Measurements from ENCODE around the gene DGUOK. TPM values are rescaled to one million over a fixed set of nuclear protein-coding genes. Genes with fewer than 3 reads are reported as not detected.

Gene DGUOK
- total RNA-seq, 1 experiment from 2014 or later: 78.5 TPM

GRCh38 chr2:74001781-74002504, 75.3 kb downstream of the DGUOK start:
- Histone ChIP-seq H3K4me3 (ENCODE audit: low read depth in 2 of 2, low read length in 2 of 2) (peak overlapping the region; percentile 48 to 72), H3K36me3 (ENCODE audit: control insufficient read depth, insufficient read depth, low read length) (no peaks in the 10 kb centered on the region), H3K27ac (ENCODE audit: low read length) (peak overlapping the region; percentile 18; the same call in 1 of the 2 replicates), H3K27me3 (ENCODE audit: control insufficient read depth, insufficient read depth, low read length) (no peaks in the 10 kb centered on the region), H3K4me1 (ENCODE audit: control insufficient read depth, insufficient read depth, low read length) (peaks cover 27% of the 10 kb centered on the region), H3K9me3 (ENCODE audit: control insufficient read depth, insufficient read depth, low read depth, low read length) (no peaks in the 10 kb centered on the region)
- CTCF ChIA-PET: interaction anchor here (1.3 kb wide), 1 partner anchor 15 kb away, joined by 3 read pairs; no protein-coding TSS in a partner anchor
- no TSS peak for BruUV-seq (replicated peaks)
- POLR2A ChIA-PET: interaction anchor here (0.6 kb wide), 1 partner anchor 49 kb away, joined by 6 read pairs; no protein-coding TSS in a partner anchor
- peak; percentile 77 for ATAC-seq
- TF ChIP-seq REST (IDR thresholded peaks at IDR 0.05; ENCODE audit: insufficient read depth in 1 of 2, low read depth in 2 of 2, low read length in 1 of 2): no peak
- no peak for TF ChIP-seq TCF7L2 (IDR thresholded peaks at IDR 0.05; ENCODE audit: low read depth, low read length)
- no peak for TF ChIP-seq SIN3A (IDR thresholded peaks at IDR 0.05; ENCODE audit: borderline replicate concordance, insufficient read depth, low read depth, low read length)
- no peak for TF ChIP-seq POLR2AphosphoS5 (IDR thresholded peaks at IDR 0.05; ENCODE audit: low read depth, low read length)
- TF ChIP-seq, protein P1, sequence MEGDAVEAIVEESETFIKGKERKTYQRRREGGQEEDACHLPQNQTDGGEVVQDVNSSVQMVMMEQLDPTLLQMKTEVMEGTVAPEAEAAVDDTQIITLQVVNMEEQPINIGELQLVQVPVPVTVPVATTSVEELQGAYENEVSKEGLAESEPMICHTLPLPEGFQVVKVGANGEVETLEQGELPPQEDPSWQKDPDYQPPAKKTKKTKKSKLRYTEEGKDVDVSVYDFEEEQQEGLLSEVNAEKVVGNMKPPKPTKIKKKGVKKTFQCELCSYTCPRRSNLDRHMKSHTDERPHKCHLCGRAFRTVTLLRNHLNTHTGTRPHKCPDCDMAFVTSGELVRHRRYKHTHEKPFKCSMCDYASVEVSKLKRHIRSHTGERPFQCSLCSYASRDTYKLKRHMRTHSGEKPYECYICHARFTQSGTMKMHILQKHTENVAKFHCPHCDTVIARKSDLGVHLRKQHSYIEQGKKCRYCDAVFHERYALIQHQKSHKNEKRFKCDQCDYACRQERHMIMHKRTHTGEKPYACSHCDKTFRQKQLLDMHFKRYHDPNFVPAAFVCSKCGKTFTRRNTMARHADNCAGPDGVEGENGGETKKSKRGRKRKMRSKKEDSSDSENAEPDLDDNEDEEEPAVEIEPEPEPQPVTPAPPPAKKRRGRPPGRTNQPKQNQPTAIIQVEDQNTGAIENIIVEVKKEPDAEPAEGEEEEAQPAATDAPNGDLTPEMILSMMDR (IDR thresholded peaks at IDR 0.05): no peak
- intact Hi-C loops (cut with micrococcal nuclease; ENCODE audit: unreplicated experiment) (loop anchor here (10.0 kb wide), 1 partner anchor 133 kb away; no protein-coding TSS in a partner anchor), in situ Hi-C loops (cut with HindIII; ENCODE audit: low pct_unique_long_range_greater_than_20kb, low sequenced_read_pairs) (no loop called here)
- no peak for DNase-seq (ENCODE audit: low read depth, low spot score)

DNA sequence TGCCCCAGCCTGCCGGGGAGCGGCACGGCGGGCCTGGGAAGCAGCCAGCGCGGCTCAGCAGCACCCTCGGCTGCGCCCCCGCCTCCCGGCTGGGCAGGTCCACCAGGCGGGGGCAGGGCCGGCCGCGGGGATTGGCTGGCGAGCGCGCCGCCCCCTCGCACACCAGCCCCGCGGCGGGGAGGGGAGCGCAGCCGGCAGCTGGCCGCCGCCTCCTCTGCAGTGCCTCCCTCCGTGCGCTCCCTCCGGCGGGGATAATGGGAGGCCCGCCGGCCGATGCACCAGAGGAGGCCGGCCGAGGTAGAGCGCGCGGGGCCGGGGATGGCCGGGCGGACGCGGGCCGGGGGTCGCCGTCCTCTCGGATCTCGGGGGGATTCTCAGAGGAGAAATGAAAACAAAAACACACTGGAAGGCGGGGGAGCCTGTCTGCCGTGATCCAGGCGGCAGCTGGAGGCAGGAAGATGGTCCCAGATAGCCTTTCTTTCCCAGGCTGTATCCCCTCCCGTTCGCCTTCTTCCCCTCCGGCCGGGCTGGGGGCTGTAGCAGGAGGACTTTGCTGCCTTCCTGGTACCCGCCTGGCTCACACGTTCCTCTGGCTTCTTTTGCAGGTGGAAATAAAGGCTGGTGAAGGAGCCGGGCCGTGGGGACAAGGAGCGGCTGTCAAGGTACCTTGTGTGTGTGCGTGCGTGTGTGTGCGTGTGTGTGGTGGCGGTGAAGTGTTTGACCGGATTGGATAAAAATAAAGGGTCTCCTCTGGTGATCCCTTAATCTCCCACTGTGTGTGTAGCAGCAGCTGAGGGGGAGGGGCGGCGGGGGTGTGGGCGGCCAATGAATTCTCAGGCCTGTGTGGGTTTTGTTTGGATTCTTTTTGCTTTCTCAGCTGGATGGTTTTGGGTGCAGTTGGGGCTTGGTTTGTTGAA, 76.1 kb downstream of the DGUOK start:
- peaks cover 27% of the 10 kb centered on the region for H3K4me1 ChIP-seq (ENCODE audit: control insufficient read depth, insufficient read depth, low read length)
- ATAC-seq: peak; percentile 98
- ChIA-PET CTCF (interaction anchor here (0.6 kb wide), 2 partner anchors 94 to 102 kb away, joined by 5 read pairs; no protein-coding TSS in a partner anchor), POLR2A (no interaction called here)
- H3K36me3 ChIP-seq (ENCODE audit: control insufficient read depth, insufficient read depth, low read length): no peaks in the 10 kb centered on the region
- intact Hi-C loops (cut with micrococcal nuclease; ENCODE audit: unreplicated experiment): loop anchor here (10.0 kb wide), 1 partner anchor 132 kb away; no protein-coding TSS in a partner anchor
- peak overlapping the region; percentile 48 to 72 for H3K4me3 ChIP-seq (ENCODE audit: low read depth in 2 of 2, low read length in 2 of 2)
- H3K27ac ChIP-seq (ENCODE audit: low read length): peak overlapping the region; percentile 58; the same call in 1 of the 2 replicates
- H3K9me3 ChIP-seq (ENCODE audit: control insufficient read depth, insufficient read depth, low read depth, low read length): no peaks in the 10 kb centered on the region
- no TSS peak for BruUV-seq (replicated peaks)
- DNase-seq (ENCODE audit: low read depth, low spot score): no peak
- H3K27me3 ChIP-seq (ENCODE audit: control insufficient read depth, insufficient read depth, low read length): no peaks in the 10 kb centered on the region
- in situ Hi-C loops (cut with HindIII; ENCODE audit: low pct_unique_long_range_greater_than_20kb, low sequenced_read_pairs): no loop called here
- TF ChIP-seq POLR2AphosphoS5 (IDR thresholded peaks at IDR 0.05; ENCODE audit: low read depth, low read length) (no peak), REST (IDR thresholded peaks at IDR 0.05; ENCODE audit: insufficient read depth in 1 of 2, low read depth in 2 of 2, low read length in 1 of 2) (no peak), SIN3A (IDR thresholded peaks at IDR 0.05; ENCODE audit: borderline replicate concordance, insufficient read depth, low read depth, low read length) (no peak; the same call in 1 of the 2 replicates), TCF7L2 (IDR thresholded peaks at IDR 0.05; ENCODE audit: low read depth, low read length) (no peak)
- TF ChIP-seq, protein P1 (IDR thresholded peaks at IDR 0.05): no peak; the same call in 1 of the 2 replicates
